DOHH2 (cell line): ENCODE data around the gene MYH13.

ENCODE experiments used
- CTCF ChIP-seq: fragments of 200-600 bp; sonication (generic); IDR thresholded peaks from one replicate; pipeline ENCODE4 v1.5.1; 2014; ENCODE audit warnings: antibody characterized with exemption, mild to moderate bottlenecking, low read depth, low read length; ENCODE audit not compliant: poor library complexity, severe bottlenecking
- EZH2phosphoT487 ChIP-seq: fragments of 200-600 bp; sonication (generic); IDR thresholded peaks from 2 replicates; pipeline ENCODE4 v1.6.1; 2017; ENCODE audit warnings: borderline replicate concordance, mild to moderate bottlenecking, antibody characterized with exemption, low read length, moderate library complexity, mixed read lengths

- no peak for TF ChIP-seq CTCF
- no peak for TF ChIP-seq EZH2phosphoT487
Measured at GRCh38 chr17:10336393-10336792, 36.4 kb downstream of the MYH13 start.
